ENCODE results near the gene GPR143. TPM values are rescaled to one million over a fixed set of nuclear protein-coding genes. Genes with fewer than 3 reads are reported as not detected.

Gene GPR143
- total and polyA plus RNA-seq, 2 donors (not counting 3 experiments of a cell fraction or from before 2014, with no cell fraction given) = 9.3 to 17.7 TPM

DNA sequence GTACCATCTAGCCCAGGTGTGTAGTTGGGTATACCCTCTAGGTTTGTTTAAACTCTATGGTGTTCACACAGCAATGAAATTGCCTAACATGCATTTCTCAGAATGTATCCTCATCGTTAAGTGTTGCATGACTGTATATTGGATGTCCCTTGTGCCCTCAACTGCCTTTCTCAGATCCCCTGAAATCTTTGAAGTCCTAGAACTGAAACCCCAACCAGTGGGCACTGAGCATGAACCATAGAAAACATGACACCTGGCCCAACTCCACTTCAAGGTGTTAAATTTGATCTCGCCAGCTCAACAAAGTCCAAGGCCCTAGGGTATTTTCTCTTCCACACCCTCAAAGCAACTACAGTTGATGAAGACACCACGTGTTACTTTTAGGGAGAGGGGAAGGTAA, 35.6 kb downstream of the GPR143 start:
- Histone ChIP-seq H3K9ac (replicated peaks; ENCODE audit: extremely low read depth, insufficient read depth, low read length) (no peak overlapping the region), H3K36me3 (ENCODE audit: control insufficient read depth in 2 of 2, extremely low read depth in 1 of 2, insufficient read depth in 2 of 2, low read length in 2 of 2) (no peaks in the 10 kb centered on the region), H2AFZ (ENCODE audit: low read depth, low read length) (no peak overlapping the region), H3K9me3 (replicated peaks; ENCODE audit: control insufficient read depth, insufficient read depth, low read length) (no peaks in the 10 kb centered on the region), H3K79me2 (ENCODE audit: control insufficient read depth, insufficient read depth, low read length) (no peaks in the 10 kb centered on the region), H3K27ac (ENCODE audit: insufficient read depth, low read depth, low read length) (no peak overlapping the region), H3K9me1 (replicated peaks; ENCODE audit: control insufficient read depth, extremely low read depth, insufficient read depth, low read length) (no peaks in the 10 kb centered on the region), H3K4me3 (replicated peaks in 1 of 3; ENCODE audit: insufficient read depth in 1 of 3, low read depth in 1 of 3, low read length in 3 of 3) (no peak overlapping the region), H4K20me1 (replicated peaks; ENCODE audit: control insufficient read depth, extremely low read depth, insufficient read depth, low read length) (no peaks in the 10 kb centered on the region), H3K4me1 (ENCODE audit: control insufficient read depth, extremely low read depth, insufficient read depth, low read length) (no peaks in the 10 kb centered on the region), H3K27me3 (ENCODE audit: control insufficient read depth in 2 of 2, insufficient read depth in 2 of 2, low read length in 2 of 2) (no peaks in the 10 kb centered on the region), H3K4me2 (ENCODE audit: insufficient read depth, low read length) (no peak overlapping the region)
- POLR2A ChIA-PET = no interaction called here
- intact Hi-C loops (cut with micrococcal nuclease) (no loop called here), dilution Hi-C loops (cut with MboI; ENCODE audit: extremely low pct_ligation_motif_present, low sequenced_read_pairs) (no loop called here)
- DNase-seq (ENCODE audit: low read depth, low spot score) (no peak), FAIRE-seq (no peak)
- TF ChIP-seq GATA2 (IDR thresholded peaks at IDR 0.05; ENCODE audit: insufficient read depth, insufficient read length, low read depth, low read length) (no peak), POLR2AphosphoS5 (IDR thresholded peaks at IDR 0.05; ENCODE audit: insufficient read depth, low read depth, low read length) (no peak), JUN (IDR thresholded peaks at IDR 0.05; ENCODE audit: borderline replicate concordance, insufficient read depth, insufficient read length, low read depth) (no peak), POLR2A (IDR thresholded peaks at IDR 0.05; ENCODE audit: low read depth, low read length) (no peak), EZH2 (IDR thresholded peaks at IDR 0.05; ENCODE audit: borderline replicate concordance, low read depth, low read length, severe bottlenecking) (no peak), FOS (IDR thresholded peaks at IDR 0.05; ENCODE audit: borderline replicate concordance, insufficient read depth, low read length) (no peak), MYC (IDR thresholded peaks at IDR 0.05; ENCODE audit: low read depth, low read length) (no peak)
- TF ChIP-seq, protein P1, sequence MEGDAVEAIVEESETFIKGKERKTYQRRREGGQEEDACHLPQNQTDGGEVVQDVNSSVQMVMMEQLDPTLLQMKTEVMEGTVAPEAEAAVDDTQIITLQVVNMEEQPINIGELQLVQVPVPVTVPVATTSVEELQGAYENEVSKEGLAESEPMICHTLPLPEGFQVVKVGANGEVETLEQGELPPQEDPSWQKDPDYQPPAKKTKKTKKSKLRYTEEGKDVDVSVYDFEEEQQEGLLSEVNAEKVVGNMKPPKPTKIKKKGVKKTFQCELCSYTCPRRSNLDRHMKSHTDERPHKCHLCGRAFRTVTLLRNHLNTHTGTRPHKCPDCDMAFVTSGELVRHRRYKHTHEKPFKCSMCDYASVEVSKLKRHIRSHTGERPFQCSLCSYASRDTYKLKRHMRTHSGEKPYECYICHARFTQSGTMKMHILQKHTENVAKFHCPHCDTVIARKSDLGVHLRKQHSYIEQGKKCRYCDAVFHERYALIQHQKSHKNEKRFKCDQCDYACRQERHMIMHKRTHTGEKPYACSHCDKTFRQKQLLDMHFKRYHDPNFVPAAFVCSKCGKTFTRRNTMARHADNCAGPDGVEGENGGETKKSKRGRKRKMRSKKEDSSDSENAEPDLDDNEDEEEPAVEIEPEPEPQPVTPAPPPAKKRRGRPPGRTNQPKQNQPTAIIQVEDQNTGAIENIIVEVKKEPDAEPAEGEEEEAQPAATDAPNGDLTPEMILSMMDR (IDR thresholded peaks at IDR 0.05; ENCODE audit: extremely low read depth in 1 of 2, insufficient read depth in 1 of 2, low read depth in 1 of 2, low read length in 2 of 2) = no peak
- TF ChIP-seq, protein P2, sequence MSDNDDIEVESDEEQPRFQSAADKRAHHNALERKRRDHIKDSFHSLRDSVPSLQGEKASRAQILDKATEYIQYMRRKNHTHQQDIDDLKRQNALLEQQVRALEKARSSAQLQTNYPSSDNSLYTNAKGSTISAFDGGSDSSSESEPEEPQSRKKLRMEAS (IDR thresholded peaks at IDR 0.05; ENCODE audit: insufficient read depth, insufficient read length) = no peak
- CTCF ChIA-PET = interaction anchor here (1.4 kb wide), 1 partner anchor 19 kb away, joined by 4 read pairs; no protein-coding TSS in a partner anchor
- no TSS peak for BruUV-seq (replicated peaks)
